Left lung (tissue), 10 donors: ENCODE measurements around the gene PDCD6IP. TPM values are rescaled to one million over a fixed set of nuclear protein-coding genes. Genes with fewer than 3 reads are reported as not detected.

ENCODE experiments used
- ATAC-seq: fragments of 200-7000 bp; cut with Tn5 transposase; one replicate; pipeline ENCODE4 v1.9.1; 2020; ENCODE audit warnings: moderate library complexity
- DNase-seq, 4 donors: peaks; one replicate each; pipeline ENCODE4 v3.0.0-alpha.2; 2013 to 2020
- H3K27ac ChIP-seq, 2 donors: fragments of 200-600 bp; sonication (generic) in 1 of 2; one replicate each; pipeline versions ENCODE4 v1.5.0 to v1.8.0; 2020 to 2021
- H3K27me3 ChIP-seq, 2 donors: fragments of 200-600 bp; sonication (generic) in 1 of 2; one replicate each; pipeline versions ENCODE4 v1.5.0 to v1.8.0; 2020 to 2021
- H3K36me3 ChIP-seq, 2 donors: fragments of 200-600 bp; sonication (generic) in 1 of 2; one replicate each; pipeline versions ENCODE4 v1.5.0 to v1.8.0; 2020 to 2021
- H3K4me1 ChIP-seq, 2 donors: fragments of 200-600 bp; one replicate each; pipeline ENCODE4 v1.8.0; 2021
- H3K4me3 ChIP-seq, 2 donors: fragments of 200-600 bp; sonication (generic) in 1 of 2; one replicate each; pipeline versions ENCODE4 v1.5.0 to v1.8.0; 2020 to 2021; ENCODE audit warnings: mild to moderate bottlenecking in 1 of 2
- H3K9me3 ChIP-seq, 2 donors: fragments of 200-600 bp; sonication (generic) in 1 of 2; one replicate each; pipeline versions ENCODE4 v1.5.0 to v1.8.0; 2020 to 2021
- CTCF ChIP-seq, 2 donors: fragments of 200-600 bp; sonication (generic) in 1 of 2; IDR thresholded peaks; one replicate each; pipeline versions ENCODE4 v1.5.0 to v1.8.0; 2021; ENCODE audit warnings: antibody characterized with exemption in 2 of 2
- intact Hi-C, 2 donors: fragments of 100-400 bp; cut with DNase I; formaldehyde crosslinking; loops; one replicate each; pipeline versions ENCODE4 v1.11.2 to v1.14.2; 2022
- polyA plus RNA-seq, 6 donors: library from polyadenylated mRNA; unstranded; fragments of 120-200 nt; gene quantifications; one replicate each; pipeline ENCODE4 v1.2.1, GENCODE V29; 2013; ENCODE audit not compliant: insufficient read length in 6 of 6
- total RNA-seq, 2 donors: library from RNA; stranded (reverse); fragmentation: NEBNext Ultra II Directional; extraction: Animal tissue kit (Norgen Biotek cat#: 25700); gene quantifications; one replicate each; pipeline ENCODE4 v1.2.1, GENCODE V29; 2021
- donor health status: DM: no; HTN: yes; CAD: no.
- donor health status: DM: no; HTN: no; CAD: no.

PDCD6IP gene
- total and polyA plus RNA-seq, 8 donors, result 172 to 270 (median 205) TPM

DNA sequence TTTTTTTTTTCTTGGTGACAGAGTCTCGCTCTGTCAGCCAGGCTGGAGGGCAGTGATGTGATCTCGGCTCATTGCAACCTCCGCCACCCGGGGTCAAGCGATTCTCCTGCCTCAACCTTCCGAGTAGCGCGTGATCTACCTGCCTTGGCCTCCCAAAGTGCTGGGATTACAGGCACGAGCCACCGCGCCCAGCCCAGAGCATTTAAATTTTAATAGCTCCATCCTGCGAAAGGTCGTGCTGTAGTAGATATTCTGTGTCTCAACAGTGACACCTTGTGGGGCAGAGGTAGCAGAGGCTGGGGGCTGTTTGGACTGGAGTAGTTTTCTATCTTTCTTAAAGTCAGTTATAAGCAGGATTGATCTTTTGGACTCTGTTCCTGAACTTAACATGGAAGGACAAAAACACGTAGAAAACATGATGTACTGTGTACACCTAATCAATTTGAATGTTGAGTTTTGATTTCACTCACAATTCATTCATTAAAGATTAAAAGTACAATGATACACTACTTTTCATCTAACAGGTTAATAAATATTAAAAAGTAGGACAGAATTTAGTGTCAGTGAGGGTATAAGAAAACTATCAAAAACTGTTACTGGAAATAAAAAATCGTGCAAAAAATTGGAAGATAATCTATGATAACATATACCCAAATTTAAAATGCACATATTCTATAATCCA lies 11.0 kb upstream of the PDCD6IP start:
- Histone ChIP-seq H3K4me3 (no peak overlapping the region), H3K4me1 (peaks cover 0 to 4% of the 10 kb centered on the region in 2 donors)
- peak; percentile 96 for ATAC-seq

DNA sequence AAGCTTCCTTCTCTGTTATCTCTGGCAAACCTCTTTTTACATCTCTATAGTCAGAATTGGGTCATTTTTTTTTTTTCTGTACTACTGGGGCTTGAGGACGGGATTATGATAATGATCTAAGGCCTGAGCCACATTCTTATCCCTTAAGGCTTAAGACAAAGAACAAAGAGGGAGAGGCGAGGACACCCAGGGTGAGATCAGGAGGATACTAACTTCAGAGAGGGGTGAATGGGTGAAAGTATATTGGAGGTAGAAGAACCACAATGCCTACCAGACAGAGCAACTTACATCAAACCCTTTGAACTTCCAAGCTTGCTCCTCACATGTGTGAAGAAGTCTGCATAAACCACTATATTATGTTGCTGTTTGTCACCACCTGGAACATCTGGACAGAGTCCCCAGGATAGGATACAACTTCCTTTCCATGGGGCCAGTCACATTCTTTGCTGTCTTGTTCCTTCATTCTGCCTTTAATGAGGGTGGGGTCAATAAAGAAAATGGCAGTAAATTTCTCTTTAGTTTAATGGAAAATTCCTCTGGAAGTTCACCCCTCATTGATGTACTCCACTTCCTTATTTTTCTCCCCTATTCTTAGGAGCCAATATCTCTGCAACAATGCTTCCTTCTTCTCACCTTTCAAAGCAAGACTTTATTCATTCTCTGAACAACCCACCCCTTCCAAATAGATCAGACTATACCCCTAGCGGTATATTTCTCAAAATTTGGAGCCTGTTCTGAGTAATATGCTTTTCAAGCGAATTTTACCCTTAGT lies 9.1 kb upstream of the PDCD6IP start:
- no peak for TF ChIP-seq CTCF (IDR thresholded peaks at IDR 0.05)
- peaks cover 0 to 4% of the 10 kb centered on the region in 2 donors for H3K4me1 ChIP-seq
- no peak overlapping the region for H3K4me3 ChIP-seq
- DNase-seq (no peak), ATAC-seq (no peak)
- no peak overlapping the region for H3K27ac ChIP-seq
- H3K36me3 ChIP-seq, result no peaks in the 10 kb centered on the region
- intact Hi-C loops, result no loop called here
- no peaks in the 10 kb centered on the region for H3K9me3 ChIP-seq
- H3K27me3 ChIP-seq, result no peaks in the 10 kb centered on the region

More for the DNA sequence above, 11.0 kb upstream of the PDCD6IP start:
- intact Hi-C loops, result no loop called here
- Histone ChIP-seq H3K9me3 (no peaks in the 10 kb centered on the region), H3K27me3 (no peaks in the 10 kb centered on the region), H3K27ac (no peak overlapping the region), H3K36me3 (no peaks in the 10 kb centered on the region)
- TF ChIP-seq CTCF (IDR thresholded peaks at IDR 0.05), result peak; percentile 63 to 73
- DNase-seq, result peak; percentile 34 to 75 (median 40)

DNA sequence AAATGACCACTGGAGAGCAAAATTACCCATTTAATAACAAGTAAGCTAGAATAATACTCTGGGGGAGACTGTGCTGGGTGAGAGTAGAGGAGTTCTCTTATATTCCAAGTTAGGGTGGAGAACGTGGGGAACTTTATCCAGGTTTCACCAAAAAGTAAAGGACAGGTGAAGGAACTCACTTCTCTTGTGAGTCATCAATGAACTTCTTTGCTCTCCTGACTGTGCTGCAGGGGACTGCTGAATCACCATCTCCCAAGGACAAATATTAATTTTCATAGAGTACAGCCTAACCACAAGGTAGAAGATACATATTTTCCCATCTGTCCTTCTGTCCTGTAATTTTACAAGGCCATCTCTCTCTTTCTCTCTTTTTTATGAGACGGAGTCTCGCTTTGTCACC lies 8.3 kb upstream of the PDCD6IP start:
- no peak overlapping the region for H3K4me3 ChIP-seq
- DNase-seq (no peak), ATAC-seq (no peak)
- no peaks in the 10 kb centered on the region for H3K9me3 ChIP-seq
- no peaks in the 10 kb centered on the region for H3K27me3 ChIP-seq
- no peaks in the 10 kb centered on the region for H3K36me3 ChIP-seq
- no peak overlapping the region for H3K27ac ChIP-seq
- no peak for TF ChIP-seq CTCF (IDR thresholded peaks at IDR 0.05)
- intact Hi-C loops, result no loop called here
- H3K4me1 ChIP-seq, result peaks cover 0 to 4% of the 10 kb centered on the region in 2 donors

DNA sequence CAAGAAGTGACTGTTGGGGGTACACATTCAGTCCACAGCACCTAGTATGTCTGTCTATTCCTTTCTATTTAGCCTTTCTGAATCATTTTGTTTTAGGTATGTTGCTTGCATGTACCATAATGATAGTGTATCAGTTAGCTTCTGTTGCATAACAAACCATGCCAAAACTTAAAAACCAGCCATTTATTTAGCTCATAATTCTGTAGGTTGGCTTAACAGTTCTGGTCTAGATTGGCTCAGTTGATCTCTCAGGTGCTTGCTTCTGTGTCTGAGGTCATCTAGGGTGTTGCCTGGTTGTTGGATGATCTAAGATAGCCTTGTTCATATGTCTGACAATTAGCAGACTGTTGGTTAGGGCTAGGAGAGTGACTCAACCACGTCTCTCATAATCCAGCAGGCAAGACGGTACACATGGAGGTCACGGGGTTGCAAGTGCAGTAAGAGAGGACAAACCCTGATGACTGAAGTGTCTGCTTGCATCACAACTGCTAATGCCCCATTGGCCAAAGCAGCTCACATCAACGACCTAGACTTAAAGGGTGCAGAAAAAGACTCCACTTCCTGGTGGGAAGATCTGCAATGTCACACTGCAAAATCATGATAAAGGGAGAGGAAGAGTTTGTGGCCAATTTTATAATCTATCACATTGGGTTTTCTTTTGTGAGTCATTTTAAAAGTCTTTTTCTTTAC lies 6.8 kb upstream of the PDCD6IP start:
- DNase-seq (peak in 1 of 4 donors; percentile 67), ATAC-seq (peak; percentile 68)
- no peak overlapping the region for H3K27ac ChIP-seq
- intact Hi-C loops, result no loop called here
- no peak for TF ChIP-seq CTCF (IDR thresholded peaks at IDR 0.05)
- H3K4me3 ChIP-seq, result no peak overlapping the region
- H3K27me3 ChIP-seq, result no peaks in the 10 kb centered on the region
- H3K36me3 ChIP-seq, result no peaks in the 10 kb centered on the region
- peaks cover 0 to 4% of the 10 kb centered on the region in 2 donors for H3K4me1 ChIP-seq
- no peaks in the 10 kb centered on the region for H3K9me3 ChIP-seq
